GM23338 (cell line): Measurements from ENCODE around the gene GALNT9.

Experiments
- NANOG ChIP-seq: IDR thresholded peaks from 2 replicates; pipeline ENCODE4 v1.6.1; 2016; ENCODE audit warnings: antibody characterized with exemption, borderline replicate concordance
- POLR2AphosphoS5 ChIP-seq: IDR thresholded peaks from 2 replicates; pipeline ENCODE4 v1.6.1; 2016; ENCODE audit warnings: antibody characterized with exemption, low read depth
- TF ChIP-seq, protein P1 (sequence below): IDR thresholded peaks from one replicate; pipeline ENCODE4 v1.6.1; 2018; ENCODE audit warnings: antibody characterized with exemption; ENCODE audit not compliant: unreplicated experiment
- TF ChIP-seq, protein P2 (sequence below), 2 experiments: fragments of 200-600 bp in 1 of 2; sonication (generic) in 1 of 2; conservative IDR thresholded peaks; 2 replicates each; pipeline versions ENCODE4 v1.5.1 to v1.6.1; 2016 to 2017; ENCODE audit warnings: antibody characterized with exemption in 2 of 2, low read depth in 2 of 2, mild to moderate bottlenecking in 2 of 2, moderate library complexity in 1 of 2

DNA sequence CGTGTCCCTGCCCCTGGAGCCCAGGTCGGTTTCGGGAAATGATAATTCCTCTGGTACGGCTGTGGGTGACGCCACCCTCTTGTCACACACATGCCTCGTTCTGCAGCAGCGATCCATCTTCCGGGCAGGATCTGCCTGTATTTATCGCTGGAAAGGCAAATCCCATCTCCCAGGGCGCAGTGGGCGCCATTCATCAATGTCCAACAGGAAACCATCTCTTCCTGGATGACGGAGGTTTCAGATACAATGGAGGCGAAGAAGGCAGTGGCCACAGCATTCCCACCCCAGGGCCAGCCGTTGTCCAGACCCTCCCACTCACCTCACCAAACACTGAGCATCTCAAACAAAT lies 110.9 kb downstream of the GALNT9 start:
- TF ChIP-seq, protein P1, sequence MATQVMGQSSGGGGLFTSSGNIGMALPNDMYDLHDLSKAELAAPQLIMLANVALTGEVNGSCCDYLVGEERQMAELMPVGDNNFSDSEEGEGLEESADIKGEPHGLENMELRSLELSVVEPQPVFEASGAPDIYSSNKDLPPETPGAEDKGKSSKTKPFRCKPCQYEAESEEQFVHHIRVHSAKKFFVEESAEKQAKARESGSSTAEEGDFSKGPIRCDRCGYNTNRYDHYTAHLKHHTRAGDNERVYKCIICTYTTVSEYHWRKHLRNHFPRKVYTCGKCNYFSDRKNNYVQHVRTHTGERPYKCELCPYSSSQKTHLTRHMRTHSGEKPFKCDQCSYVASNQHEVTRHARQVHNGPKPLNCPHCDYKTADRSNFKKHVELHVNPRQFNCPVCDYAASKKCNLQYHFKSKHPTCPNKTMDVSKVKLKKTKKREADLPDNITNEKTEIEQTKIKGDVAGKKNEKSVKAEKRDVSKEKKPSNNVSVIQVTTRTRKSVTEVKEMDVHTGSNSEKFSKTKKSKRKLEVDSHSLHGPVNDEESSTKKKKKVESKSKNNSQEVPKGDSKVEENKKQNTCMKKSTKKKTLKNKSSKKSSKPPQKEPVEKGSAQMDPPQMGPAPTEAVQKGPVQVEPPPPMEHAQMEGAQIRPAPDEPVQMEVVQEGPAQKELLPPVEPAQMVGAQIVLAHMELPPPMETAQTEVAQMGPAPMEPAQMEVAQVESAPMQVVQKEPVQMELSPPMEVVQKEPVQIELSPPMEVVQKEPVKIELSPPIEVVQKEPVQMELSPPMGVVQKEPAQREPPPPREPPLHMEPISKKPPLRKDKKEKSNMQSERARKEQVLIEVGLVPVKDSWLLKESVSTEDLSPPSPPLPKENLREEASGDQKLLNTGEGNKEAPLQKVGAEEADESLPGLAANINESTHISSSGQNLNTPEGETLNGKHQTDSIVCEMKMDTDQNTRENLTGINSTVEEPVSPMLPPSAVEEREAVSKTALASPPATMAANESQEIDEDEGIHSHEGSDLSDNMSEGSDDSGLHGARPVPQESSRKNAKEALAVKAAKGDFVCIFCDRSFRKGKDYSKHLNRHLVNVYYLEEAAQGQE = no peak
- TF ChIP-seq, protein P2, sequence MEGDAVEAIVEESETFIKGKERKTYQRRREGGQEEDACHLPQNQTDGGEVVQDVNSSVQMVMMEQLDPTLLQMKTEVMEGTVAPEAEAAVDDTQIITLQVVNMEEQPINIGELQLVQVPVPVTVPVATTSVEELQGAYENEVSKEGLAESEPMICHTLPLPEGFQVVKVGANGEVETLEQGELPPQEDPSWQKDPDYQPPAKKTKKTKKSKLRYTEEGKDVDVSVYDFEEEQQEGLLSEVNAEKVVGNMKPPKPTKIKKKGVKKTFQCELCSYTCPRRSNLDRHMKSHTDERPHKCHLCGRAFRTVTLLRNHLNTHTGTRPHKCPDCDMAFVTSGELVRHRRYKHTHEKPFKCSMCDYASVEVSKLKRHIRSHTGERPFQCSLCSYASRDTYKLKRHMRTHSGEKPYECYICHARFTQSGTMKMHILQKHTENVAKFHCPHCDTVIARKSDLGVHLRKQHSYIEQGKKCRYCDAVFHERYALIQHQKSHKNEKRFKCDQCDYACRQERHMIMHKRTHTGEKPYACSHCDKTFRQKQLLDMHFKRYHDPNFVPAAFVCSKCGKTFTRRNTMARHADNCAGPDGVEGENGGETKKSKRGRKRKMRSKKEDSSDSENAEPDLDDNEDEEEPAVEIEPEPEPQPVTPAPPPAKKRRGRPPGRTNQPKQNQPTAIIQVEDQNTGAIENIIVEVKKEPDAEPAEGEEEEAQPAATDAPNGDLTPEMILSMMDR (conservative IDR thresholded peaks at IDR 0.05; ENCODE audit: low read depth in 2 of 2) = no peak
- TF ChIP-seq POLR2AphosphoS5 = no peak
- no peak for TF ChIP-seq NANOG
